IPS-18a (cell line): ENCODE results near the gene FLT1.

Source experiments
- H3K27ac ChIP-seq: one replicate; pipeline ENCODE4 v1.5.1; 2013; ENCODE audit warnings: low read length
- H3K27me3 ChIP-seq: one replicate; pipeline ENCODE4 v1.6.1; 2013; ENCODE audit warnings: mild to moderate bottlenecking, low read length; ENCODE audit not compliant: control insufficient read depth, insufficient read depth
- H3K36me3 ChIP-seq: one replicate; pipeline ENCODE4 v1.6.1; 2013; ENCODE audit warnings: low read depth, low read length; ENCODE audit not compliant: control insufficient read depth
- H3K4me1 ChIP-seq: one replicate; pipeline ENCODE4 v1.6.1; 2013; ENCODE audit warnings: low read depth, low read length; ENCODE audit not compliant: control insufficient read depth
- H3K4me3 ChIP-seq: one replicate; pipeline ENCODE4 v1.5.1; 2013; ENCODE audit warnings: low read length
- H3K9ac ChIP-seq: one replicate; pipeline ENCODE4 v1.6.1; 2013; ENCODE audit warnings: mild to moderate bottlenecking, low read length, moderate library complexity
- H3K9me3 ChIP-seq: one replicate; pipeline ENCODE4 v1.6.1; 2013; ENCODE audit warnings: low read depth, low read length; ENCODE audit not compliant: control insufficient read depth

FLT1 gene

GRCh38 chr13:28421676-28422410, 73.1 kb downstream of the FLT1 start:
- H3K9me3 ChIP-seq, result no peaks in the 10 kb centered on the region
- H3K27me3 ChIP-seq, result no peaks in the 10 kb centered on the region
- no peak overlapping the region for H3K4me3 ChIP-seq
- no peak overlapping the region for H3K9ac ChIP-seq
- H3K36me3 ChIP-seq, result peaks cover 56% of the 10 kb centered on the region
- H3K4me1 ChIP-seq, result peaks cover 5% of the 10 kb centered on the region
- H3K27ac ChIP-seq, result no peak overlapping the region

DNA sequence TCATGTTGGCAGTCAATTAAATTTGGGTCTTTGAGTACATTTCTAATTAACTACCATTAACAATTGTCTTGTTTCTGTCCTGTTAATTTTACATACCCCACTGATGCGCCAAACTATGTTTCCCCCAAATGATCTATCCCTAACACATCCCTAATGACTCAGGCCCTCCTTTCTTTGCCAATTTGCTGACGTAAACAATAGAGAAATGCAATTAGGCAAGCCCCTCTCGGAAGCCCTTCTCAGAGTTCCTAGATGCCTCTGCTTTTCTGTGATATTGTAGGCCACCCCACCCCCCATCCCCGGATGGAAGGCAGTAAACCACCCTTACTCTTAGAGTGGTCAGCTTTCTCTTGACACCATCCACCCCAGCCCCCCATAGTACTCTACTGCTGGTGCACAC, 74.2 kb downstream of the FLT1 start:
- Histone ChIP-seq H3K9ac (no peak overlapping the region), H3K9me3 (no peaks in the 10 kb centered on the region), H3K4me1 (peaks cover 5% of the 10 kb centered on the region), H3K27ac (no peak overlapping the region), H3K27me3 (no peaks in the 10 kb centered on the region), H3K4me3 (no peak overlapping the region), H3K36me3 (peaks cover 51% of the 10 kb centered on the region)

DNA sequence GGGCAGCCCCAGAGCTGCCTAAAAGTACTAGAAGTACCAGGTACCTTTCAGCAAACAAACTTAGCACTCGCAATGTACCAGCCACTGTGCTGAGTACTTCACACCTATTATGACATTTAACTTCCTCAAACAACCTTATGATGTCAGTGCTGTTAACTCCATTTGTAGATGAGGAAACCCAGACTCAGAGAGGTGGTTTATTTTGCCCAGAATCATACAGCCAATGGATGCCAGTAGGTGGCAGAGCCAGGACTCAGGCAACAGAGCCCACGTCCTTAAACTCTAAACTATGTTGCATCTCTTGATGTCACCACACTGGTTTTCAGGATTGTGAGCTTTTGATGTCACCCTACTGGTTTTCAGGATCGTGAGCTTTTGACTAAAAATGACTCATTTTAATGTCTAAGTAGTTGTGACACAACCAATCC, 78.9 kb downstream of the FLT1 start:
- no peak overlapping the region for H3K4me3 ChIP-seq
- no peaks in the 10 kb centered on the region for H3K27me3 ChIP-seq
- H3K27ac ChIP-seq, result no peak overlapping the region
- peaks cover 3% of the 10 kb centered on the region for H3K4me1 ChIP-seq
- H3K9me3 ChIP-seq, result no peaks in the 10 kb centered on the region
- H3K9ac ChIP-seq, result no peak overlapping the region
- H3K36me3 ChIP-seq, result peaks cover 42% of the 10 kb centered on the region

DNA sequence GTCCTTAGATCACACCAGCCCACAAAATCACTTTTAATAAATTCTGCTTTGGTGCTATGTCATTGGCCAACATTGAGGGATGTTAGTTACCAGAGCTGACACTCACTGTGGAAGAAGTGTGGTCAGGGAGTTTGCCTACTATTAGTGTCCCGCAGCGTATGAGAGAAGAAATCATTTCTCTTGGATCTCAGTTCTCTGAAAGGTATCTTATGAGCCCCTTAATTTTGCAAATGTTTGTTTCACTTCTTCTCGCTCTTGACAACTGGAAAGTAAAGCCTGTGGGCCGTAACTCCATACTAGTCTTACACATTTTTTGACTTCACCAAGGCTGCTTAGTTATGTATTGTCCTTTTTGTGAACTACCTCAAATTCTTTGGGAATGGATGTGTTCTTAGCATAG, 80.9 kb downstream of the FLT1 start:
- H3K9ac ChIP-seq, result no peak overlapping the region
- H3K4me1 ChIP-seq, result peaks cover 15% of the 10 kb centered on the region
- H3K27me3 ChIP-seq, result no peaks in the 10 kb centered on the region
- H3K27ac ChIP-seq, result no peak overlapping the region
- H3K9me3 ChIP-seq, result no peaks in the 10 kb centered on the region
- H3K36me3 ChIP-seq, result peaks cover 32% of the 10 kb centered on the region
- no peak overlapping the region for H3K4me3 ChIP-seq

GRCh38 chr13:28412981-28413380, 81.9 kb downstream of the FLT1 start:
- H3K4me1 ChIP-seq, result peaks cover 26% of the 10 kb centered on the region

DNA sequence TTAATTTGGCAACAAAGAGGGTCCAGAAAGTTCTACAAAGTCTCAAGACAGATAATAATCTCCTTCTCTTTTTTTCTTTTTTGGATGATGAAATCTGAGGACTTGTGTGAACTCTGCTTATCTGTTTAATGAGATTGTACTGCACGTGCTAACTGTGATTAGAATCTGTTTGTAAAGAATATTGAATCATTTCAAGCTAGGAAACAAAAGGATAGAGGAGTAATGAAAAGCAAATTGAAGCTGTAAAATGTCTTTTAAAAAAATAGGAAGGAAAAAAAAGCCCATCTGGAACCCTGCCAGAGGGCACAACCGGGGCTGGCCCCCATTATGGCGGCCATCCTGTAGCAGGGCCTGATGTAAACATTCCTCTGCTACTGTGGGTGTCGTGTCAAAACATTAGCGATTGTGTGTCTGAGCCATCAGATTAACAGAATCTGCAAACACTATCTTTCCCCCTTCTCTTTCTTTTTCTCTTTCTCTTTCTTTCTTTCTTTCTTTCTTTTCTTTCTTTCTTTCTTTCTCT, 83.0 kb downstream of the FLT1 start:
- no peaks in the 10 kb centered on the region for H3K27me3 ChIP-seq
- no peak overlapping the region for H3K27ac ChIP-seq
- peaks cover 32% of the 10 kb centered on the region for H3K4me1 ChIP-seq
- peaks cover 25% of the 10 kb centered on the region for H3K36me3 ChIP-seq
- H3K9ac ChIP-seq, result no peak overlapping the region
- no peaks in the 10 kb centered on the region for H3K9me3 ChIP-seq
- H3K4me3 ChIP-seq, result no peak overlapping the region

More at GRCh38 chr13:28412981-28413380, 81.9 kb downstream of the FLT1 start:
- Histone ChIP-seq H3K27me3 (no peaks in the 10 kb centered on the region), H3K27ac (no peak overlapping the region), H3K36me3 (peaks cover 28% of the 10 kb centered on the region), H3K4me3 (no peak overlapping the region), H3K9ac (no peak overlapping the region), H3K9me3 (no peaks in the 10 kb centered on the region)

DNA sequence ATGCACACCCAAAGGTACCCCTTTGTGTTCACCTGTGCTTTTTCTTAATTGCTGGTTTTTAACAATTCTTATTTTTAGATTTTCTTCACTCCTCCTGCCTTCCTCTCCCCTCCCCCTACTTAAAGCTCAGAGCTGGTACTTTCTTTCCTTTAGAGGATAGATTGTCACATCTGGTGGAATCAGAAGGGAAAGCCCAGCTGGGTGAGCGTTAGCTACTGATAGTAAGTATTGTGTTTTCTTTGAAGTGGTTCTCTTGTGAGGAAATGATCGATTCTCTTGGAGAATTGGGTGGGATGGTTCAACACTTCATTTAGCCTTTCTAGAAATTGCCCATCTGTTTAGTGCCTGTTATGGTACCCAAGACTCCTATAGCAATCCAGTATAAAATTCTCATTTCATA, 84.8 kb downstream of the FLT1 start:
- Histone ChIP-seq H3K4me1 (peaks cover 32% of the 10 kb centered on the region), H3K27ac (no peak overlapping the region), H3K36me3 (peaks cover 24% of the 10 kb centered on the region), H3K9me3 (no peaks in the 10 kb centered on the region), H3K9ac (no peak overlapping the region), H3K4me3 (no peak overlapping the region), H3K27me3 (no peaks in the 10 kb centered on the region)

DNA sequence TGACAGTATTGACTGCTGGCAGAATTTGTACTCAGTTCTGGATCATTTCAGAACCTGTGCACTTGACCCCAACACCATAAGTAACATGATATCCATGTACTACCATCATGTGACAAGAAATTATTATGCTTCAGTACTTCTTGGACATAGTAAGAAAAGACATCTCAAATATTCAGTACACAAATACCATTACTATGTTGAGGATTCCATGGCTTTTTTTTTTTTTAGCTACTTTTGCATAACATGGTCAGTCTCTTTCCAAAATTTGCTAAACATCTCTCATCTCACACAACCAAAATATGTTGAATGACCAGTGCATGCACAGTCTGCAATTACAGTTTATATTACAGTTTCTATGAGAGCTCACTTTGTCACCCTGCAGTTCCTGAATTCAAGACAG, 85.3 kb downstream of the FLT1 start:
- Histone ChIP-seq H3K4me3 (no peak overlapping the region), H3K4me1 (peaks cover 32% of the 10 kb centered on the region), H3K27me3 (no peaks in the 10 kb centered on the region), H3K9me3 (no peaks in the 10 kb centered on the region), H3K36me3 (peaks cover 26% of the 10 kb centered on the region), H3K9ac (no peak overlapping the region), H3K27ac (no peak overlapping the region)

DNA sequence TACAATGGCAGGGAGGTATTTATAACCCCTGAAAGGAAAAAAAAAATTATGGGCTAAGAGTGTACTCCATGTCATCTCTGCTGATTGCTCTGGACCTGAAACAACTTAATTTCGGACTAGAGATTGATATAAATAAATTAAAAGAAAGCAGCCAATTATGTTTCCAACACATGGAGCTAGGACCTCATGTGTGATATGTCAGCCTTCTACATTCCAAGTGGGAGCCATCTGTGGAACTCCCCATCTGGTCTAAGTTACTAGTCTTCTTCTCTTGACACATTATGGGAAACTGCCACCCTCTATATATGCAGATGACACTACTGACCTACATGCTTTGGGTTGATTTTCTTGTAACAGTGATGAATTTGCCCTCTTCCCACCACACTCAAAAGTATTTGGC, 86.1 kb downstream of the FLT1 start:
- H3K36me3 ChIP-seq, result peaks cover 26% of the 10 kb centered on the region
- no peak overlapping the region for H3K27ac ChIP-seq
- peaks cover 32% of the 10 kb centered on the region for H3K4me1 ChIP-seq
- H3K9ac ChIP-seq, result no peak overlapping the region
- H3K4me3 ChIP-seq, result no peak overlapping the region
- H3K27me3 ChIP-seq, result no peaks in the 10 kb centered on the region
- H3K9me3 ChIP-seq, result no peaks in the 10 kb centered on the region

DNA sequence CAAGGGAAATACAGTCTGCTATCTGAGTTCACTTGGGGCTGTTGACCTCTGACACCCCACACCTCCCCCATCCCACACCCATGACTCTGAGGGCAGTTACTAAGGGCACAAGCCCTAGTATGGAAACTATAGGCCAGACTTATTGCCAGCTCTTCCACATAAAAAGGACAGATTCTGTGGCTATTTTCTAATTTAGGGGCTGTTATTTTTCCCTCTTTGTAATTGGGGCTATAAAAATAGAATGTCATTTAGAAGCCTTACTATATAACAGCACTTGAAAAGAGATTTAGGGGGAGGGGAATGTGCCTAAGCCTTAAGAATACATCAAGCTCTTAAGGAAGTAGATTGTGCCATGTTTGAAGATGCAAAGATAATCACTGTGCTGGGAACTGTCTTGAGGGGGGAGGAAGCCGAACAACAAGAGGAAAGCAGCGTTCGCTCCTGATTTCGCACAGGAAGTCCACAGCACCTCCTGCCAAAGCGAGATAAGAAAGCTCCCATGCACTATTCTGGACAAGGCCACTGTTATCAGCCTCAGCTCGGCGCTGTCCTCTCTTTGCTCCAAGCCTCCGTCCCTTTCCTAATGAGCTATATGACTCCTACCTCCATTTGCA, 86.6 kb downstream of the FLT1 start:
- no peak overlapping the region for H3K4me3 ChIP-seq
- no peaks in the 10 kb centered on the region for H3K27me3 ChIP-seq
- H3K9ac ChIP-seq, result no peak overlapping the region
- H3K9me3 ChIP-seq, result no peaks in the 10 kb centered on the region
- peaks cover 28% of the 10 kb centered on the region for H3K36me3 ChIP-seq
- peaks cover 32% of the 10 kb centered on the region for H3K4me1 ChIP-seq
- no peak overlapping the region for H3K27ac ChIP-seq

GRCh38 chr13:28406733-28407266, 88.1 kb downstream of the FLT1 start:
- Histone ChIP-seq H3K27ac (no peak overlapping the region), H3K27me3 (no peaks in the 10 kb centered on the region), H3K9me3 (no peaks in the 10 kb centered on the region), H3K36me3 (peaks cover 35% of the 10 kb centered on the region), H3K4me1 (peaks cover 32% of the 10 kb centered on the region), H3K4me3 (no peak overlapping the region), H3K9ac (no peak overlapping the region)

GRCh38 chr13:28402057-28402381, 92.9 kb downstream of the FLT1 start:
- Histone ChIP-seq H3K27ac (no peak overlapping the region), H3K27me3 (no peaks in the 10 kb centered on the region), H3K9me3 (no peaks in the 10 kb centered on the region), H3K4me3 (no peak overlapping the region), H3K9ac (no peak overlapping the region), H3K4me1 (no peaks in the 10 kb centered on the region), H3K36me3 (peaks cover 58% of the 10 kb centered on the region)
